Neural progenitor cell (in vitro differentiated cells): ENCODE results near the gene MYBL2.

Experiments
- EZH2 ChIP-seq: fragments of 200-600 bp; sonication (generic); IDR thresholded peaks from 2 replicates; pipeline ENCODE4 v1.6.1; 2017; ENCODE audit warnings: antibody characterized with exemption, mild to moderate bottlenecking, moderate library complexity
- EZH2phosphoT487 ChIP-seq: fragments of 200-600 bp; sonication (generic); IDR thresholded peaks from 2 replicates; pipeline ENCODE4 v1.6.1; 2017; ENCODE audit warnings: antibody characterized with exemption
- TF ChIP-seq, protein P1 (sequence below): fragments of 200-600 bp; sonication (generic); IDR thresholded peaks from 2 replicates; pipeline ENCODE4 v1.5.1; 2017; ENCODE audit warnings: antibody characterized with exemption, mild to moderate bottlenecking

GRCh38 chr20:43680981-43681380 is 14.1 kb downstream of the MYBL2 start:
- TF ChIP-seq, protein P1, sequence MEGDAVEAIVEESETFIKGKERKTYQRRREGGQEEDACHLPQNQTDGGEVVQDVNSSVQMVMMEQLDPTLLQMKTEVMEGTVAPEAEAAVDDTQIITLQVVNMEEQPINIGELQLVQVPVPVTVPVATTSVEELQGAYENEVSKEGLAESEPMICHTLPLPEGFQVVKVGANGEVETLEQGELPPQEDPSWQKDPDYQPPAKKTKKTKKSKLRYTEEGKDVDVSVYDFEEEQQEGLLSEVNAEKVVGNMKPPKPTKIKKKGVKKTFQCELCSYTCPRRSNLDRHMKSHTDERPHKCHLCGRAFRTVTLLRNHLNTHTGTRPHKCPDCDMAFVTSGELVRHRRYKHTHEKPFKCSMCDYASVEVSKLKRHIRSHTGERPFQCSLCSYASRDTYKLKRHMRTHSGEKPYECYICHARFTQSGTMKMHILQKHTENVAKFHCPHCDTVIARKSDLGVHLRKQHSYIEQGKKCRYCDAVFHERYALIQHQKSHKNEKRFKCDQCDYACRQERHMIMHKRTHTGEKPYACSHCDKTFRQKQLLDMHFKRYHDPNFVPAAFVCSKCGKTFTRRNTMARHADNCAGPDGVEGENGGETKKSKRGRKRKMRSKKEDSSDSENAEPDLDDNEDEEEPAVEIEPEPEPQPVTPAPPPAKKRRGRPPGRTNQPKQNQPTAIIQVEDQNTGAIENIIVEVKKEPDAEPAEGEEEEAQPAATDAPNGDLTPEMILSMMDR, result no peak
- TF ChIP-seq EZH2, result no peak
- TF ChIP-seq EZH2phosphoT487, result no peak
